Liver (tissue), 9 donors: ENCODE measurements around the gene ZFX. TPM values are rescaled to one million over a fixed set of nuclear protein-coding genes. Genes with fewer than 3 reads are reported as not detected.

Source experiments
- DNase-seq: peaks from one replicate; pipeline ENCODE4 v3.0.0-alpha.2; 2017; ENCODE audit warnings: low spot score
- H3K27ac ChIP-seq, 2 donors: one replicate each; pipeline ENCODE4 v1.7.0; 2013; ENCODE audit warnings: inconsistent platforms in 2 of 2, low read length in 2 of 2, control low read depth in 1 of 2, low read depth in 1 of 2, mild to moderate bottlenecking in 1 of 2
- H3K27me3 ChIP-seq, 4 donors: one replicate each; pipeline versions ENCODE4 v1.6.1 to v1.7.0; 2013; ENCODE audit warnings: low read length in 3 of 4, inconsistent platforms in 1 of 4, mild to moderate bottlenecking in 1 of 4, moderate library complexity in 1 of 4; ENCODE audit not compliant: control insufficient read depth in 4 of 4, insufficient read depth in 4 of 4
- H3K36me3 ChIP-seq, 4 donors: one replicate each; pipeline versions ENCODE4 v1.6.1 to v1.7.0; 2013; ENCODE audit warnings: low read length in 3 of 4, mild to moderate bottlenecking in 3 of 4, low read depth in 1 of 4, moderate library complexity in 1 of 4; ENCODE audit not compliant: control insufficient read depth in 4 of 4, insufficient read depth in 3 of 4
- H3K4me1 ChIP-seq, 4 donors: one replicate each; pipeline versions ENCODE4 v1.6.1 to v1.7.0; 2013; ENCODE audit warnings: low read length in 3 of 4, mild to moderate bottlenecking in 3 of 4, moderate library complexity in 1 of 4; ENCODE audit not compliant: control insufficient read depth in 4 of 4, insufficient read depth in 4 of 4
- H3K4me3 ChIP-seq, 3 donors: one replicate each; pipeline versions ENCODE4 v1.6.1 to v1.7.0; 2013; ENCODE audit warnings: low read length in 3 of 3, control low read depth in 1 of 3, low read depth in 1 of 3, mild to moderate bottlenecking in 1 of 3
- H3K9ac ChIP-seq, 2 donors: one replicate each; pipeline ENCODE4 v1.7.0; 2013; ENCODE audit warnings: low read length in 2 of 2, mild to moderate bottlenecking in 2 of 2, moderate library complexity in 2 of 2, control low read depth in 1 of 2, low read depth in 1 of 2
- H3K9me3 ChIP-seq, 4 donors: one replicate each; pipeline versions ENCODE4 v1.6.1 to v1.7.0; 2013; ENCODE audit warnings: low read length in 3 of 4; ENCODE audit not compliant: control insufficient read depth in 4 of 4
- CTCF ChIP-seq: fragments of 150-350 bp; IDR thresholded peaks from 2 replicates; pipeline ENCODE4 v1.5.1; 2017; ENCODE audit warnings: improper control_type of control experiment, low read depth, low read length; ENCODE audit not compliant: missing input control
- EGR1 ChIP-seq, 2 donors: IDR thresholded peaks; 2 replicates each; pipeline ENCODE4 v1.6.1; 2016 to 2018; ENCODE audit warnings: antibody characterized with exemption in 2 of 2, low read depth in 2 of 2
- FOXA1 ChIP-seq: IDR thresholded peaks from 2 replicates; pipeline ENCODE4 v1.6.1; 2016; ENCODE audit warnings: antibody characterized with exemption
- FOXA2 ChIP-seq: IDR thresholded peaks from 2 replicates; pipeline ENCODE4 v1.6.1; 2016; ENCODE audit warnings: antibody characterized with exemption
- HNF4G ChIP-seq: IDR thresholded peaks from 2 replicates; pipeline ENCODE4 v1.6.1; 2016; ENCODE audit warnings: antibody characterized with exemption
- JUND ChIP-seq, 2 donors: IDR thresholded peaks; 2 replicates each; pipeline ENCODE4 v1.6.1; 2016; ENCODE audit warnings: antibody characterized with exemption in 2 of 2
- MAX ChIP-seq: IDR thresholded peaks from 2 replicates; pipeline ENCODE4 v1.6.1; 2016; ENCODE audit warnings: antibody characterized with exemption
- NR2F2 ChIP-seq: IDR thresholded peaks from 2 replicates; pipeline ENCODE4 v1.6.1; 2016; ENCODE audit warnings: antibody characterized with exemption
- RAD21 ChIP-seq, 2 donors: IDR thresholded peaks; 2 replicates each; pipeline ENCODE4 v1.6.1; 2016; ENCODE audit warnings: antibody characterized with exemption in 2 of 2, mild to moderate bottlenecking in 2 of 2
- REST ChIP-seq: IDR thresholded peaks from 2 replicates; pipeline ENCODE4 v1.6.1; 2016; ENCODE audit warnings: antibody characterized with exemption, mild to moderate bottlenecking
- RXRA ChIP-seq, 2 donors: IDR thresholded peaks; 2 replicates each; pipeline ENCODE4 v1.6.1; 2017 to 2018; ENCODE audit warnings: antibody characterized with exemption in 2 of 2, mild to moderate bottlenecking in 1 of 2
- TAF1 ChIP-seq: conservative IDR thresholded peaks from 2 replicates; pipeline ENCODE4 v1.6.1; 2016; ENCODE audit warnings: antibody characterized with exemption, mild to moderate bottlenecking
- ZBTB33 ChIP-seq: IDR thresholded peaks from 2 replicates; pipeline ENCODE4 v1.6.1; 2016; ENCODE audit warnings: antibody characterized with exemption
- WGBS: extraction: QIAGEN DNeasy Blood & Tissue Kit; methylation state at CpG from one replicate; pipeline ENCODE4 v1.1.7; 2013; 5-methylcytosine and 5-hydroxymethylcytosine counted together
- polyA plus RNA-seq, 2 donors: library from polyadenylated mRNA; stranded (reverse) in 1 of 2; unstranded in 1 of 2; fragments of 200-250 nt in 1 of 2; fragments of >200 nt in 1 of 2; fragmentation: Nextera tagmentation in 1 of 2; extraction: Ambion mirVana in 1 of 2; gene quantifications; one replicate each; pipeline versions ENCODE4 v1.2.1 to v1.2.3, GENCODE V29; 2013 to 2015
- total RNA-seq, 2 donors: library from RNA; depleted of rRNA; stranded (reverse); fragments of >200 nt; gene quantifications; one replicate each; pipeline ENCODE4 v1.2.3, GENCODE V29; 2014
- donor health status: healthy.
- donor health status: healthy.
- donor health status: healthy.
- donor health status: healthy.
- donor health status: healthy.

The ZFX gene
- total and polyA plus RNA-seq, 4 donors: 3.8 to 50.0 (median 19.0) TPM

GRCh38 chrX:24151513-24151912 is 2.0 kb downstream of the ZFX start:
- Histone ChIP-seq H3K9ac (peak overlapping the region in 1 of 2 donors; percentile 86), H3K4me3 (peak overlapping the region; percentile 75 to 94 (median 85)), H3K9me3 (no peaks in the 10 kb centered on the region), H3K27me3 (no peaks in the 10 kb centered on the region), H3K4me1 (peaks cover 3 to 65% (median 59%) of the 10 kb centered on the region in 4 donors), H3K36me3 (peaks cover 0 to 3% (median 0%) of the 10 kb centered on the region in 4 donors), H3K27ac (peak overlapping the region; percentile 20 to 50)
- DNase-seq: no peak
- 36% methylated on average over 8 of the region's 8 CpGs for WGBS
- TF ChIP-seq RAD21 (IDR thresholded peaks at IDR 0.05) (no peak), EGR1 (IDR thresholded peaks at IDR 0.05; ENCODE audit: low read depth in 2 of 2) (no peak), TAF1 (no peak)

- Histone ChIP-seq H3K36me3 (peaks cover 0 to 3% (median 0%) of the 10 kb centered on the region in 4 donors), H3K27ac (no peak overlapping the region), H3K9ac (no peak overlapping the region), H3K4me3 (no peak overlapping the region), H3K9me3 (no peaks in the 10 kb centered on the region), H3K4me1 (peaks cover 3 to 59% (median 53%) of the 10 kb centered on the region in 4 donors), H3K27me3 (no peaks in the 10 kb centered on the region)
- TF ChIP-seq REST (no peak), EGR1 (IDR thresholded peaks at IDR 0.05; ENCODE audit: low read depth in 2 of 2) (no peak), RXRA (IDR thresholded peaks at IDR 0.05) (no peak)
- 8% methylated on average over 4 of the region's 4 CpGs for WGBS
- DNase-seq: no peak
Measured at GRCh38 chrX:24153178-24153795, 3.8 kb downstream of the ZFX start.

GRCh38 chrX:24153796-24154189 is 4.3 kb downstream of the ZFX start:
- TF ChIP-seq NR2F2: no peak
- TF ChIP-seq ZBTB33: no peak
- TF ChIP-seq FOXA2: no peak
- no peak for TF ChIP-seq RAD21 (IDR thresholded peaks at IDR 0.05)
- TF ChIP-seq FOXA1: no peak
- no peak for TF ChIP-seq MAX
- TF ChIP-seq CTCF: no peak
- no peak for TF ChIP-seq HNF4G
- TF ChIP-seq EGR1 (IDR thresholded peaks at IDR 0.05; ENCODE audit: low read depth in 2 of 2): no peak
- TF ChIP-seq JUND (IDR thresholded peaks at IDR 0.05): no peak
- no peak overlapping the region for H3K4me3 ChIP-seq
- no peaks in the 10 kb centered on the region for H3K27me3 ChIP-seq
- no peak for DNase-seq
- H3K27ac ChIP-seq: no peak overlapping the region
- no peak overlapping the region for H3K9ac ChIP-seq
- WGBS: 30% methylated on average over 2 of the region's 2 CpGs
- peaks cover 3 to 54% (median 49%) of the 10 kb centered on the region in 4 donors for H3K4me1 ChIP-seq
- H3K36me3 ChIP-seq: peaks cover 0 to 3% (median 0%) of the 10 kb centered on the region in 4 donors
- H3K9me3 ChIP-seq: no peaks in the 10 kb centered on the region
